Stimulated activated CD4-positive, alpha-beta T cell treated with anti-CD3 and anti-CD28 coated beads, Interleukin-1b, Interleukin-23, amount 100 ng/mL, for 24 hours (primary cell): ENCODE measurements around the gene PCDHGB5.
"Not testable (repeated sequence)": the region's sequence is repeated elsewhere in the genome, so short reads cannot be mapped to it uniquely, and the experiment has no call there.

Experiments used
- DNase-seq, 4 experiments: peaks; one replicate each; pipeline ENCODE4 v3.0.0-alpha.2; 2020; ENCODE audit warnings: low read depth in 4 of 4, low spot score in 1 of 4

The PCDHGB5 gene

GRCh38 chr5:141409598-141410306 lies 12.0 kb downstream of the PCDHGB5 start:
- no peak for DNase-seq

- no peak for DNase-seq
These were observed 13.8 kb downstream of the PCDHGB5 start for GRCh38 chr5:141411575-141411974.

- peak in 1 of 4 experiments; percentile 39 for DNase-seq
These were observed 15.2 kb downstream of the PCDHGB5 start, which contains the start of gene PCDHGA10 for GRCh38 chr5:141412854-141413539. Gene PCDHGA10, plus strand, starts transcription at chr5:141412987. Its CDS starts 189 bp downstream, at chr5:141413176.

GRCh38 chr5:141413540-141414069 lies 15.9 kb downstream of the PCDHGB5 start:
- no peak for DNase-seq

- DNase-seq: not testable (repeated sequence)
These were observed 17.0 kb downstream of the PCDHGB5 start for GRCh38 chr5:141414548-141415274.

DNA sequence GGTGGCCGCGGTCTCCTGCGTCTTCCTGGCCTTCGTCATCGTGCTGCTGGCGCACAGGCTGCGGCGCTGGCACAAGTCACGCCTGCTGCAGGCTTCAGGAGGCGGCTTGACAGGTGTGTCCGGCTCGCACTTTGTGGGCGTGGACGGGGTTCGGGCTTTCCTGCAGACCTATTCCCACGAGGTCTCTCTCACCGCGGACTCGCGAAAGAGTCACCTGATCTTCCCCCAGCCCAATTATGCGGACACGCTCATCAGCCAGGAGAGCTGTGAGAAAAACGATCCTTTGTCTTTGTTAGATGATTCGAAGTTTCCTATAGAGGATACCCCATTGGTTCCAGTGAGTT lies 17.5 kb downstream of the PCDHGB5 start:
- DNase-seq: not testable (repeated sequence)

- DNase-seq: peak in 1 of 4 experiments; percentile 54
These were observed 19.9 kb downstream of the PCDHGB5 start, which contains the start of gene PCDHGB7 for GRCh38 chr5:141417494-141418172. Gene PCDHGB7, plus strand, starts transcription at chr5:141417677. Its CDS starts 183 bp downstream, at chr5:141417860.

- DNase-seq: no peak
These were observed 21.5 kb downstream of the PCDHGB5 start for GRCh38 chr5:141419074-141419880.

- no peak for DNase-seq
These were observed 23.2 kb downstream of the PCDHGB5 start, which contains the start of gene PCDHGA11 for GRCh38 chr5:141420855-141421488. Gene PCDHGA11, plus strand, starts transcription at chr5:141421051. Its CDS starts 177 bp downstream, at chr5:141421228.

DNA sequence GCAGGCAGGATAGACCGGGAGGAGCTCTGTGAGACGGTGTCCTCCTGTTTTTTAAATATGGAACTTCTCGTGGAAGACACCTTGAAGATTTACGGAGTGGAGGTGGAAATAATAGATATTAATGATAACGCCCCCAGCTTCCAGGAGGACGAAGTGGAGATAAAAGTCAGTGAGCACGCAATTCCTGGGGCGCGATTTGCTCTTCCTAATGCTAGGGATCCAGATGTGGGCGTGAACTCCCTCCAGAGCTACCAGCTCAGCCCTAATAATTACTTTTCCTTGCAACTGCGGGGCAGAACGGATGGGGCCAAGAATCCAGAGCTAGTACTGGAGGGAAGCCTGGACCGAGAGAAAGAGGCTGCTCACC lies 23.7 kb downstream of the PCDHGB5 start:
- DNase-seq: no peak

DNA sequence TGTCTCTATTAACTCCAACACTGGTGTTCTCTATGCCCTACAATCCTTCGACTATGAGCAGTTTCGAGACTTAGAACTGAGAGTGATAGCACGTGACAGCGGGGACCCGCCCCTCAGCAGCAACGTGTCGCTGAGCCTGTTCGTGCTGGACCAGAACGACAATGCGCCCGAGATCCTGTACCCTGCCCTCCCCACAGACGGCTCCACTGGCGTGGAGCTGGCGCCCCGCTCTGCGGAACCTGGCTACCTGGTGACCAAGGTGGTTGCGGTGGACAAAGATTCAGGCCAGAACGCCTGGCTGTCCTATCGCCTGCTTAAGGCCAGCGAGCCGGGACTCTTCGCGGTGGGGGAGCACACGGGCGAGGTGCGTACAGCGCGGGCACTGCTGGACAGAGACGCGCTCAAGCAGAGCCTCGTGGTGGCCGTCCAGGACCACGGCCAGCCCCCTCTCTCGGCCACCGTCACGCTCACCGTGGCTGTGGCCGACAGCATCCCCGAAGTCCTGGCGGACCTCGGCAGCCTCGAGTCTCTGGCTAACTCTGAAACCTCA lies 25.1 kb downstream of the PCDHGB5 start:
- DNase-seq: no peak

- DNase-seq: no peak
These were observed 30.2 kb downstream of the PCDHGB5 start for GRCh38 chr5:141427783-141428426.

DNA sequence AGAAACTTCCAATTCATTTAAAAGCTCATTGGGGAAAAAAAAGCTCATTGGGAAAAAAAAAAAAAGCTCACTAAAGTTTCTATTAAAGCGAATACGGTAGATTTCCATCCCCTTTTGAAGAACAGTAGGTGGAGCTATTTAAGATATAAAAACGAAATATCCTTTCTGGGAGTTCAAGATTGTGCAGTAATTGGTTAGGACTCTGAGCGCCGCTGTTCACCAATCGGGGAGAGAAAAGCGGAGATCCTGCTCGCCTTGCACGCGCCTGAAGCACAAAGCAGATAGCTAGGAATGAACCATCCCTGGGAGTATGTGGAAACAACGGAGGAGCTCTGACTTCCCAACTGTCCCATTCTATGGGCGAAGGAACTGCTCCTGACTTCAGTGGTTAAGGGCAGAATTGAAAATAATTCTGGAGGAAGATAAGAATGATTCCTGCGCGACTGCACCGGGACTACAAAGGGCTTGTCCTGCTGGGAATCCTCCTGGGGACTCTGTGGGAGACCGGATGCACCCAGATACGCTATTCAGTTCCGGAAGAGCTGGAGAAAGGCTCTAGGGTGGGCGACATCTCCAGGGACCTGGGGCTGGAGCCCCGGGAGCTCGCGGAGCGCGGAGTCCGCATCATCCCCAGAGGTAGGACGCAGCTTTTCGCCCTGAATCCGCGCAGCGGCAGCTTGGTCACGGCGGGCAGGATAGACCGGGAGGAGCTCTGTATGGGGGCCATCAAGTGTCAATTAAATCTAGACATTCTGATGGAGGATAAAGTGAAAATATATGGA lies 32.8 kb downstream of the PCDHGB5 start, which contains the start of gene PCDHGA12:
Gene PCDHGA12, plus strand, starts transcription at position 176 of the 782 bp plus-strand sequence. Its CDS starts 253 bp downstream, at position 429.
- no peak for DNase-seq

GRCh38 chr5:141431286-141431685 lies 33.5 kb downstream of the PCDHGB5 start:
- DNase-seq: no peak

DNA sequence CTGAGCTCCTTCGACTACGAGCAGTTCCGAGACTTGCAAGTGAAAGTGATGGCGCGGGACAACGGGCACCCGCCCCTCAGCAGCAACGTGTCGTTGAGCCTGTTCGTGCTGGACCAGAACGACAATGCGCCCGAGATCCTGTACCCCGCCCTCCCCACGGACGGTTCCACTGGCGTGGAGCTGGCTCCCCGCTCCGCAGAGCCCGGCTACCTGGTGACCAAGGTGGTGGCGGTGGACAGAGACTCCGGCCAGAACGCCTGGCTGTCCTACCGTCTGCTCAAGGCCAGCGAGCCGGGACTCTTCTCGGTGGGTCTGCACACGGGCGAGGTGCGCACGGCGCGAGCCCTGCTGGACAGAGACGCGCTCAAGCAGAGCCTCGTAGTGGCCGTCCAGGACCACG lies 34.6 kb downstream of the PCDHGB5 start:
- DNase-seq: not testable (repeated sequence)

- DNase-seq: not testable (repeated sequence)
These were observed 35.0 kb downstream of the PCDHGB5 start for GRCh38 chr5:141432726-141433125.

GRCh38 chr5:141434006-141434405 lies 36.3 kb downstream of the PCDHGB5 start:
- no peak for DNase-seq

GRCh38 chr5:141437221-141437620 lies 39.5 kb downstream of the PCDHGB5 start:
- DNase-seq: no peak
